SK-N-SH (cell line): ENCODE data around the gene RER1. TPM values are rescaled to one million over a fixed set of nuclear protein-coding genes. Genes with fewer than 3 reads are reported as not detected.

ENCODE experiments used
- CTCF ChIA-PET: fragments of 300-600, 350-600 bp; formaldehyde crosslinking; extraction: SDS; loops from one replicate; lab custom pipeline; 2021; lab: Yijun Ruan, JAX
- POLR2A ChIA-PET: fragments of 350-600 bp; sonication (Branson Sonifier 250); formaldehyde crosslinking; extraction: SDS; loops from one replicate; lab custom pipeline; 2020; ENCODE audit warnings: antibody characterized with exemption, inconsistent platforms; lab: Yijun Ruan, JAX
- DNase-seq: peaks from one replicate; pipeline ENCODE4 v3.0.0; 2012
- H2AFZ ChIP-seq: fragments of 200-600 bp; sonication (generic); 2 replicates; pipeline ENCODE4 v1.8.1; 2016; ENCODE audit warnings: antibody characterized with exemption, mild to moderate bottlenecking, low read depth
- H3F3A ChIP-seq: fragments of 200-600 bp; sonication (generic); replicated peaks from 2 replicates; pipeline ENCODE3; 2016; ENCODE audit warnings: antibody characterized with exemption, mild to moderate bottlenecking; ENCODE audit not compliant: insufficient read depth
- H3K27ac ChIP-seq, 2 experiments: fragments of 200-500 bp in 1 of 2; fragments of 200-600 bp in 1 of 2; sonication (Bioruptor generic) in 1 of 2; sonication (generic), shearing (Covaris generic) in 1 of 2; 2 replicates each; pipeline versions ENCODE4 v1.5.1 to v1.6.1; 2014 to 2016; ENCODE audit warnings: low read depth in 2 of 2, inconsistent platforms in 1 of 2, low read length in 1 of 2, mild to moderate bottlenecking in 1 of 2, mixed read lengths in 1 of 2
- H3K27me3 ChIP-seq: fragments of 200-600 bp; sonication (generic), shearing (Covaris generic); 2 replicates; pipeline ENCODE4 v1.6.1; 2016; ENCODE audit warnings: mixed run types; ENCODE audit not compliant: insufficient read depth
- H3K36me3 ChIP-seq, 2 experiments: fragments of 200-500 bp in 1 of 2; fragments of 200-600 bp in 1 of 2; sonication (Bioruptor generic) in 1 of 2; sonication (generic) in 1 of 2; replicated peaks in 1 of 2; 2 replicates each; pipeline versions ENCODE3 to v1.5.1; 2014 to 2016; ENCODE audit warnings: low read length in 1 of 2, mild to moderate bottlenecking in 1 of 2; ENCODE audit not compliant: insufficient read depth in 2 of 2, control insufficient read depth in 1 of 2
- H3K4me1 ChIP-seq, 2 experiments: fragments of 200-500 bp in 1 of 2; fragments of 200-600 bp in 1 of 2; sonication (Bioruptor generic) in 1 of 2; sonication (generic), shearing (Covaris generic) in 1 of 2; 2 replicates each; pipeline versions ENCODE4 v1.5.1 to v1.6.1; 2014 to 2016; ENCODE audit warnings: low read depth in 1 of 2, low read length in 1 of 2, mixed run types in 1 of 2; ENCODE audit not compliant: insufficient read depth in 2 of 2, control insufficient read depth in 1 of 2
- H3K4me2 ChIP-seq: fragments of 200-600 bp; sonication (generic), shearing (Covaris generic); 2 replicates; pipeline ENCODE4 v1.6.1; 2017; ENCODE audit warnings: mixed run types
- H3K4me3 ChIP-seq, 2 experiments: fragments of 200-500 bp in 1 of 2; fragments of 200-600 bp in 1 of 2; sonication (Bioruptor generic) in 1 of 2; sonication (generic), shearing (Covaris generic) in 1 of 2; 2 replicates each; pipeline versions ENCODE4 v1.5.1 to v1.8.1; 2014 to 2016; ENCODE audit warnings: low read depth in 2 of 2, inconsistent platforms in 1 of 2, low read length in 1 of 2, mild to moderate bottlenecking in 1 of 2, mixed read lengths in 1 of 2, moderate library complexity in 1 of 2
- H3K79me2 ChIP-seq: fragments of 200-600 bp; sonication (generic); 2 replicates; pipeline ENCODE4 v1.8.1; 2017; ENCODE audit warnings: mild to moderate bottlenecking; ENCODE audit not compliant: insufficient read depth
- H3K9ac ChIP-seq: fragments of 200-600 bp; sonication (generic); 2 replicates; pipeline ENCODE4 v1.6.1; 2017; ENCODE audit warnings: mixed run types
- H3K9me2 ChIP-seq: fragments of 200-600 bp; sonication (generic); 2 replicates; pipeline ENCODE4 v1.6.1; 2017; ENCODE audit warnings: mixed run types
- H3K9me3 ChIP-seq: fragments of 200-600 bp; sonication (generic); 2 replicates; pipeline ENCODE4 v1.6.1; 2017; ENCODE audit warnings: mixed run types, mild to moderate bottlenecking, moderate library complexity
- H4K20me1 ChIP-seq: fragments of 200-600 bp; sonication (generic); 2 replicates; pipeline ENCODE4 v1.6.1; 2017; ENCODE audit warnings: mild to moderate bottlenecking, mixed run types; ENCODE audit not compliant: insufficient read depth
- EP300 ChIP-seq, 2 experiments: IDR thresholded peaks; 2 replicates each; pipeline versions ENCODE4 v1.4.0 to v1.6.1; 2012; ENCODE audit warnings: borderline replicate concordance in 1 of 2, low read depth in 1 of 2, low read length in 1 of 2
- GABPA ChIP-seq: IDR thresholded peaks from 2 replicates; pipeline ENCODE4 v1.4.0; 2012; ENCODE audit warnings: low read depth, mild to moderate bottlenecking
- GATA2 ChIP-seq: sonication (generic); formaldehyde crosslinking; IDR thresholded peaks from 2 replicates; pipeline ENCODE4 v1.5.0; 2020; ENCODE audit warnings: mild to moderate bottlenecking, missing genetic modification reagents
- NFIC ChIP-seq: IDR thresholded peaks from 2 replicates; pipeline ENCODE4 v1.4.0; 2012; ENCODE audit warnings: borderline replicate concordance
- RAD21 ChIP-seq: IDR thresholded peaks from 2 replicates; pipeline ENCODE4 v1.6.1; 2012; ENCODE audit warnings: mild to moderate bottlenecking, low read length
- RFX5 ChIP-seq: IDR thresholded peaks from 2 replicates; pipeline ENCODE4 v1.6.1; 2012; ENCODE audit warnings: mild to moderate bottlenecking, improper control_type of control experiment, low read length
- RXRA ChIP-seq: IDR thresholded peaks from 2 replicates; pipeline ENCODE4 v1.4.0; 2012; ENCODE audit warnings: low read depth, mild to moderate bottlenecking, borderline replicate concordance
- TAF1 ChIP-seq: IDR thresholded peaks from 2 replicates; pipeline ENCODE4 v1.6.1; 2012; ENCODE audit warnings: low read depth, mild to moderate bottlenecking, low read length, moderate library complexity, borderline replicate concordance
- USF1 ChIP-seq: IDR thresholded peaks from 2 replicates; pipeline ENCODE4 v1.4.0; 2012; ENCODE audit warnings: low read depth, borderline replicate concordance
- YY1 ChIP-seq: IDR thresholded peaks from 2 replicates; pipeline ENCODE4 v1.4.0; 2012; ENCODE audit warnings: low read depth, mild to moderate bottlenecking
- WGBS: methylation state at CpG from one replicate; pipeline ENCODE4 v1.1.6; 2017; ENCODE audit warnings: low lambda C conversion rate; 5-methylcytosine and 5-hydroxymethylcytosine counted together
- polyA plus RNA-seq, 3 experiments: library from polyadenylated mRNA; depleted of rRNA; stranded (reverse); fragments of >200 nt; gene quantifications; 2 replicates each; pipeline ENCODE4 v1.2.3, GENCODE V29; 2012
- TF ChIP-seq, protein P1 (sequence below): fragments of 200-600 bp; sonication (generic); IDR thresholded peaks from 2 replicates; pipeline ENCODE4 v1.6.1; 2017; ENCODE audit warnings: antibody characterized with exemption, mild to moderate bottlenecking, moderate library complexity

RER1 gene
- polyA plus RNA-seq, 1 of the 3 experiments (the other 2 are of a cell fraction), result 181 TPM

GRCh38 chr1:2405588-2406295 lies 14.1 kb downstream of the RER1 start:
- Histone ChIP-seq H3F3A (peaks cover 9% of the 10 kb centered on the region), H4K20me1 (0 out of 2 replicates have a peak, but pooled peaks cover 6% of the 10 kb centered on the region), H3K9ac (no peak overlapping the region), H3K4me1 (peaks cover 0 to 3% of the 10 kb centered on the region in 2 experiments; a peak in 1 of 4 replicates), H3K9me3 (no peaks in the 10 kb centered on the region), H3K79me2 (peaks cover 7% of the 10 kb centered on the region; the same call in 1 of the 2 replicates), H3K36me3 (peaks cover 8 to 76% of the 10 kb centered on the region in 2 experiments), H3K9me2 (no peaks in the 10 kb centered on the region), H3K27ac (peak overlapping the region in 1 of 2 experiments; percentile 38; a peak in 2 of 4 replicates), H3K27me3 (no peaks in the 10 kb centered on the region), H3K4me3 (no peak overlapping the region), H2AFZ (no peak overlapping the region), H3K4me2 (no peak overlapping the region)
- TF ChIP-seq, protein P1, sequence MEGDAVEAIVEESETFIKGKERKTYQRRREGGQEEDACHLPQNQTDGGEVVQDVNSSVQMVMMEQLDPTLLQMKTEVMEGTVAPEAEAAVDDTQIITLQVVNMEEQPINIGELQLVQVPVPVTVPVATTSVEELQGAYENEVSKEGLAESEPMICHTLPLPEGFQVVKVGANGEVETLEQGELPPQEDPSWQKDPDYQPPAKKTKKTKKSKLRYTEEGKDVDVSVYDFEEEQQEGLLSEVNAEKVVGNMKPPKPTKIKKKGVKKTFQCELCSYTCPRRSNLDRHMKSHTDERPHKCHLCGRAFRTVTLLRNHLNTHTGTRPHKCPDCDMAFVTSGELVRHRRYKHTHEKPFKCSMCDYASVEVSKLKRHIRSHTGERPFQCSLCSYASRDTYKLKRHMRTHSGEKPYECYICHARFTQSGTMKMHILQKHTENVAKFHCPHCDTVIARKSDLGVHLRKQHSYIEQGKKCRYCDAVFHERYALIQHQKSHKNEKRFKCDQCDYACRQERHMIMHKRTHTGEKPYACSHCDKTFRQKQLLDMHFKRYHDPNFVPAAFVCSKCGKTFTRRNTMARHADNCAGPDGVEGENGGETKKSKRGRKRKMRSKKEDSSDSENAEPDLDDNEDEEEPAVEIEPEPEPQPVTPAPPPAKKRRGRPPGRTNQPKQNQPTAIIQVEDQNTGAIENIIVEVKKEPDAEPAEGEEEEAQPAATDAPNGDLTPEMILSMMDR, result no peak
- TF ChIP-seq TAF1 (no peak), YY1 (no peak), NFIC (no peak), RXRA (no peak)
- no peak for DNase-seq
- ChIA-PET POLR2A (no interaction called here), CTCF (no interaction called here)
- WGBS, result 85% methylated on average over 20 of the region's 28 CpGs

DNA sequence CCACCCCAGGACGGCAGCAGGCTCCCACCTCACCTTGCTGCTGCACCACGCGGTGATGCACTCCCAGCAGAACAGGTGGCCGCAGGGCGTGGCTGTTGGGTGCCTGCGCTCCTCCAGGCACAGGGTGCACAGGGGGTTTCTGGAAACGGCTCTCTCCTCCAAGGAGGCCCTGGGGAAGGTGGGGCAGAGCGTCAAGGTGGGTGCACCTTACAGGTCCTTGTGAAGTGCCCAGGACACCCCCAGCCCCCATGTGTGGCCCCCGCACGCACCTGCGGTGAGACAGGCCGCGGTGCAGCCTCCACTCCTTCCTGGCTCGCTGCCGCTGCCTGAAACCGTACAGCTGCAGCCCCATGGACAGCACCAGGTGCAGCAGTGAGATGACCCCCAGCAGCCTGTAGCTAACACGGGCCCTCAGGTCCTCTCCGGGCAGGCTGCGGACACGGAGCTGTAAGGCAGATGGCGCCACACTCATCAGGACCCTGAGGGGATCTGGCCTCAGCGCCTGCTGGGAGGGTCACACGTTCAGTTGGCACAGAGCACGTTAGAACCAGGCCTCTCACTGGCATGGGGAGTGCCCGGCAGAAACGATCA lies 14.9 kb downstream of the RER1 start:
- ChIA-PET POLR2A (no interaction called here), CTCF (interaction anchor here (0.6 to 2.0 kb wide), 2 partner anchors 24 to 216 kb away, joined by 3 to 12 read pairs; no protein-coding TSS in a partner anchor)
- TF ChIP-seq USF1 (no peak), RFX5 (no peak), RAD21 (no peak), GABPA (no peak), GATA2 (CRISPR knock-in tag) (no peak), EP300 (IDR thresholded peaks at IDR 0.05; ENCODE audit: borderline replicate concordance in 1 of 2, low read depth in 1 of 2, low read length in 1 of 2) (no peak)
- TF ChIP-seq, protein P1, result 0 out of 2 replicates have a peak, but pooled peaks have one; percentile 10
- DNase-seq, result no peak
- Histone ChIP-seq H3K9me2 (no peaks in the 10 kb centered on the region), H3K9ac (no peak overlapping the region), H3K4me3 (no peak overlapping the region), H3K27ac (no peak overlapping the region; a peak in 1 of 4 replicates), H2AFZ (no peak overlapping the region), H3K4me1 (peaks cover 0 to 5% of the 10 kb centered on the region in 2 experiments; a peak in 1 of 4 replicates), H3K79me2 (peaks cover 15% of the 10 kb centered on the region), H3K9me3 (no peaks in the 10 kb centered on the region), H3K27me3 (no peaks in the 10 kb centered on the region), H3K36me3 (peaks cover 7 to 71% of the 10 kb centered on the region in 2 experiments), H3K4me2 (no peak overlapping the region), H3F3A (peaks cover 8% of the 10 kb centered on the region), H4K20me1 (0 out of 2 replicates have a peak, but pooled peaks cover 4% of the 10 kb centered on the region)
- 80% methylated on average over 1 of the region's 26 CpGs for WGBS
